Measurements from ENCODE around the gene CCNF. TPM values are rescaled to one million over a fixed set of nuclear protein-coding genes. Genes with fewer than 3 reads are reported as not detected.

CCNF gene
- total and polyA plus RNA-seq, 10 of the 15 experiments (the other 5 are each of a cell fraction or from before 2014, with no cell fraction given) = 4.0 to 63.2 (median 27.5) TPM

- Histone ChIP-seq H3K9me3 (replicated peaks; ENCODE audit: control insufficient read depth, insufficient read depth, low read length) (no peaks in the 10 kb centered on the region), H4K20me1 (ENCODE audit: control insufficient read depth, insufficient read depth) (no peaks in the 10 kb centered on the region), H3K4me1 (ENCODE audit: control insufficient read depth, insufficient read depth, low read length) (peaks cover 9% of the 10 kb centered on the region), H3K79me2 (ENCODE audit: control insufficient read depth, insufficient read depth, low read length) (no peaks in the 10 kb centered on the region), H3K27me3 (replicated peaks in 1 of 2; ENCODE audit: control insufficient read depth in 2 of 2, insufficient read depth in 2 of 2, low read length in 1 of 2) (no peaks in the 10 kb centered on the region), H3K4me2 (ENCODE audit: control insufficient read depth, insufficient read depth) (no peak overlapping the region), H2AFZ (ENCODE audit: control insufficient read depth, low read depth, low read length) (no peak overlapping the region), H3K27ac (ENCODE audit: control insufficient read depth, insufficient read depth) (no peak overlapping the region), H3K36me3 (ENCODE audit: control insufficient read depth in 2 of 2, insufficient read depth in 2 of 2, low read length in 1 of 2) (no peaks in the 10 kb centered on the region), H3K9ac (ENCODE audit: control insufficient read depth, insufficient read depth, low read length) (no peak overlapping the region), H3K4me3 (no peak overlapping the region)
- intact Hi-C loops (cut with micrococcal nuclease; ENCODE audit: unreplicated experiment) (no loop called here), in situ Hi-C loops (cut with MboI) (no loop called here)
- ChIA-PET POLR2A (interaction anchor here (1.2 kb wide), 1 partner anchor 53 kb away, joined by 3 read pairs; the partner anchor contains the start of gene CCNF), RAD21 (ENCODE audit: unreplicated experiment) (no interaction called here), SMC1A (ENCODE audit: uncharacterized antibody, unreplicated experiment) (no interaction called here), CTCF (no interaction called here)
- WGBS (ENCODE audit: insufficient coverage, insufficient replicate concordance, low lambda C conversion rate, missing lambda C conversion rate) = 89% methylated on average over 11 of the region's 13 CpGs
- DNase-seq (ENCODE audit: low read depth, low spot score) = no peak
- no TSS peak for BruUV-seq (replicated peaks)
- TF ChIP-seq CHD1 (IDR thresholded peaks at IDR 0.05; ENCODE audit: low read depth, low read length) (no peak), MEF2A (IDR thresholded peaks at IDR 0.05; ENCODE audit: insufficient read depth, low read depth, low read length) (no peak), BHLHE40 (IDR thresholded peaks at IDR 0.05; ENCODE audit: borderline replicate concordance in 1 of 2, low read depth in 2 of 2, low read length in 1 of 2) (no peak), CBX5 (IDR thresholded peaks at IDR 0.05; ENCODE audit: low read depth) (no peak), EZH2 (IDR thresholded peaks at IDR 0.05; ENCODE audit: borderline replicate concordance, control insufficient read depth, low read depth, low read length) (no peak), SIX5 (IDR thresholded peaks at IDR 0.05; ENCODE audit: low read depth, low read length, severe bottlenecking) (no peak), TARDBP (IDR thresholded peaks at IDR 0.05; ENCODE audit: borderline replicate concordance) (no peak), HDGF (IDR thresholded peaks at IDR 0.05) (no peak), EGR1 (IDR thresholded peaks at IDR 0.05; ENCODE audit: borderline replicate concordance in 1 of 2, low read depth in 2 of 2, low read length in 2 of 2) (no peak), STAT3 (IDR thresholded peaks at IDR 0.05; ENCODE audit: low read depth, low read length) (no peak), CBX3 (IDR thresholded peaks at IDR 0.05; ENCODE audit: borderline replicate concordance, low read depth) (no peak), HCFC1 (IDR thresholded peaks at IDR 0.05; ENCODE audit: low read length) (no peak), ZZZ3 (IDR thresholded peaks at IDR 0.05; ENCODE audit: control insufficient read depth, insufficient read length, low read depth) (no peak), PML (IDR thresholded peaks at IDR 0.05; ENCODE audit: low read length) (no peak), ZBED1 (IDR thresholded peaks at IDR 0.05; ENCODE audit: borderline replicate concordance) (no peak), CREM (IDR thresholded peaks at IDR 0.05; ENCODE audit: low read depth) (no peak)
- TF ChIP-seq, protein P1, sequence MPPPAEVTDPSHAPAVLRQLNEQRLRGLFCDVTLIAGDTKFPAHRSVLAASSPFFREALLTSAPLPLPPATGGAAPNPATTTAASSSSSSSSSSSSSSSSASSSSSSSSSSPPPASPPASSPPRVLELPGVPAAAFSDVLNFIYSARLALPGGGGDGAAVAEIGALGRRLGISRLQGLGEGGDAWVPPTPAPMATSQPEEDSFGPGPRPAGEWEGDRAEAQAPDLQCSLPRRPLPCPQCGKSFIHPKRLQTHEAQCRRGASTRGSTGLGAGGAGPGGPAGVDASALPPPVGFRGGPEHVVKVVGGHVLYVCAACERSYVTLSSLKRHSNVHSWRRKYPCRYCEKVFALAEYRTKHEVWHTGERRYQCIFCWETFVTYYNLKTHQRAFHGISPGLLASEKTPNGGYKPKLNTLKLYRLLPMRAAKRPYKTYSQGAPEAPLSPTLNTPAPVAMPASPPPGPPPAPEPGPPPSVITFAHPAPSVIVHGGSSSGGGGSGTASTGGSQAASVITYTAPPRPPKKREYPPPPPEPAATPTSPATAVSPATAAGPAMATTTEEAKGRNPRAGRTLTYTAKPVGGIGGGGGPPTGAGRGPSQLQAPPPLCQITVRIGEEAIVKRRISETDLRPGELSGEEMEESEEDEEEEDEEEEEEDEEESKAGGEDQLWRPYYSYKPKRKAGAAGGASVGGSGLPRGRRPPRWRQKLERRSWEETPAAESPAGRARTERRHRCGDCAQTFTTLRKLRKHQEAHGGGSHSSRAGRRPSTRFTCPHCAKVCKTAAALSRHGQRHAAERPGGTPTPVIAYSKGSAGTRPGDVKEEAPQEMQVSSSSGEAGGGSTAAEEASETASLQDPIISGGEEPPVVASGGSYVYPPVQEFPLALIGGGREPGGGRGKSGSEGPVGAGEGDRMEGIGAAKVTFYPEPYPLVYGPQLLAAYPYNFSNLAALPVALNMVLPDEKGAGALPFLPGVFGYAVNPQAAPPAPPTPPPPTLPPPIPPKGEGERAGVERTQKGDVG (CRISPR knock-in tag; IDR thresholded peaks at IDR 0.05) = no peak
- ATAC-seq = no peak
- no peak for FAIRE-seq
Measured at GRCh38 chr16:2482249-2482648, 53.0 kb downstream of the CCNF start.
